K562 (cell line): ENCODE measurements around the gene METTL23. TPM values are rescaled to one million over a fixed set of nuclear protein-coding genes. Genes with fewer than 3 reads are reported as not detected.

Experiments
- ADNP ChIP-seq: fragments of 200-800 bp; sonication (Bioruptor generic); IDR thresholded peaks from 2 replicates; pipeline ENCODE4 v1.6.1; 2016; ENCODE audit warnings: missing genetic modification characterization, missing compliant biosample characterization
- ATF6 ChIP-seq: sonication (generic); formaldehyde crosslinking; IDR thresholded peaks from 2 replicates; pipeline ENCODE4 v1.4.0; 2020; ENCODE audit warnings: mild to moderate bottlenecking, missing genetic modification reagents
- CGGBP1 ChIP-seq: fragments of 250-450 bp; sonication (Bioruptor Pico); IDR thresholded peaks from 2 replicates; pipeline ENCODE4 v1.9.0; 2021; ENCODE audit warnings: mild to moderate bottlenecking
- CREB3L1 ChIP-seq: fragments of 450-650 bp; IDR thresholded peaks from 2 replicates; pipeline ENCODE4 v1.6.1; 2014; ENCODE audit warnings: low read depth, mild to moderate bottlenecking, moderate library complexity, borderline replicate concordance
- GATA2 ChIP-seq: sonication (generic); formaldehyde crosslinking; IDR thresholded peaks from 2 replicates; pipeline ENCODE4 v1.4.0; 2020; ENCODE audit warnings: mild to moderate bottlenecking, missing genetic modification reagents
- HNRNPLL ChIP-seq: fragments of 200-400 bp; formaldehyde crosslinking; IDR thresholded peaks from 2 replicates; pipeline ENCODE4 v1.6.1; 2017; ENCODE audit warnings: low read length, low read depth, mild to moderate bottlenecking; ENCODE audit not compliant: poor library complexity, severe bottlenecking
- NCOA2 ChIP-seq, 2 experiments: fragments of 450-650 bp; IDR thresholded peaks; 2 replicates each; pipeline ENCODE4 v1.6.1; 2018; ENCODE audit warnings: mild to moderate bottlenecking in 2 of 2, moderate library complexity in 1 of 2; ENCODE audit not compliant: partially characterized antibody in 2 of 2
- POLR2AphosphoS2 ChIP-seq: IDR thresholded peaks from 2 replicates; pipeline ENCODE4 v1.6.1; 2012; ENCODE audit warnings: low read length, improper control_type of control experiment
- SFPQ ChIP-seq: fragments of 200-400 bp; formaldehyde crosslinking; IDR thresholded peaks from 2 replicates; pipeline ENCODE4 v1.6.1; 2017; ENCODE audit warnings: mild to moderate bottlenecking, low read depth, low read length, moderate library complexity
- TAF7 ChIP-seq: fragments of 450-650 bp; IDR thresholded peaks from 2 replicates; pipeline ENCODE4 v1.6.1; 2016; ENCODE audit warnings: missing genetic modification characterization, missing compliant biosample characterization
- TGIF2 ChIP-seq: sonication (generic); formaldehyde crosslinking; IDR thresholded peaks from 2 replicates; pipeline ENCODE4 v1.8.1; 2022; ENCODE audit warnings: mild to moderate bottlenecking, missing genetic modification reagents, moderate library complexity
- ZKSCAN3 ChIP-seq: fragments of 250-450 bp; sonication (Bioruptor Pico); IDR thresholded peaks from 2 replicates; pipeline ENCODE4 v1.4.0; 2020
- ZNF232 ChIP-seq: sonication (generic); formaldehyde crosslinking; IDR thresholded peaks from 2 replicates; pipeline ENCODE4 v1.8.0; 2022; ENCODE audit warnings: mild to moderate bottlenecking, missing genetic modification reagents
- ZNF511 ChIP-seq: sonication (generic); formaldehyde crosslinking; IDR thresholded peaks from 2 replicates; pipeline ENCODE4 v1.8.0; 2022; ENCODE audit warnings: mild to moderate bottlenecking, missing genetic modification reagents
- ZNF668 ChIP-seq: fragments of 250-450 bp; sonication (Bioruptor Pico); IDR thresholded peaks from 2 replicates; pipeline ENCODE4 v1.8.0; 2022; ENCODE audit warnings: mild to moderate bottlenecking, inconsistent platforms
- ZNF780A ChIP-seq: fragments of 250-450 bp; sonication (Bioruptor Pico); IDR thresholded peaks from 2 replicates; pipeline ENCODE4 v1.5.0; 2021; ENCODE audit warnings: mild to moderate bottlenecking
- polyA plus RNA-seq, 8 experiments: library from polyadenylated mRNA; depleted of rRNA in 4 of 8; stranded (reverse) in 5 of 8; unstranded in 3 of 8; fragments of >200 nt; fragmentation: Nextera tagmentation in 2 of 8; fragmentation: Illumina TruSeq in 1 of 8; extraction: Ambion mirVana in 2 of 8; extraction: Trizol in 1 of 8; gene quantifications; 2 replicates each; pipeline versions ENCODE4 v1.2.1 to v1.2.3, GENCODE V29; 2011 to 2014; ENCODE audit warnings: inconsistent platforms in 1 of 8, missing spikeins in 1 of 8
- total RNA-seq, 7 experiments: library from RNA; depleted of rRNA in 6 of 7; stranded (reverse); fragments of >200 nt in 6 of 7; fragmentation: Illumina TruSeq in 2 of 7; extraction: Trizol in 2 of 7; gene quantifications; 2 replicates each; pipeline versions ENCODE4 v1.2.1 to v1.2.3, GENCODE V29; 2011 to 2021; ENCODE audit warnings: low replicate concordance in 1 of 7
- TF ChIP-seq, protein P1 (sequence below): IDR thresholded peaks from 3 replicates; pipeline ENCODE4 v1.6.1; 2011; ENCODE audit warnings: borderline replicate concordance, mild to moderate bottlenecking, moderate library complexity; ENCODE audit not compliant: insufficient read length; ENCODE audit errors: extremely low read depth

METTL23 gene
- total and polyA plus RNA-seq, 9 of the 15 experiments (the other 6 are each of a cell fraction or from before 2014, with no cell fraction given), result 29.4 to 67.3 (median 41.6) TPM

DNA sequence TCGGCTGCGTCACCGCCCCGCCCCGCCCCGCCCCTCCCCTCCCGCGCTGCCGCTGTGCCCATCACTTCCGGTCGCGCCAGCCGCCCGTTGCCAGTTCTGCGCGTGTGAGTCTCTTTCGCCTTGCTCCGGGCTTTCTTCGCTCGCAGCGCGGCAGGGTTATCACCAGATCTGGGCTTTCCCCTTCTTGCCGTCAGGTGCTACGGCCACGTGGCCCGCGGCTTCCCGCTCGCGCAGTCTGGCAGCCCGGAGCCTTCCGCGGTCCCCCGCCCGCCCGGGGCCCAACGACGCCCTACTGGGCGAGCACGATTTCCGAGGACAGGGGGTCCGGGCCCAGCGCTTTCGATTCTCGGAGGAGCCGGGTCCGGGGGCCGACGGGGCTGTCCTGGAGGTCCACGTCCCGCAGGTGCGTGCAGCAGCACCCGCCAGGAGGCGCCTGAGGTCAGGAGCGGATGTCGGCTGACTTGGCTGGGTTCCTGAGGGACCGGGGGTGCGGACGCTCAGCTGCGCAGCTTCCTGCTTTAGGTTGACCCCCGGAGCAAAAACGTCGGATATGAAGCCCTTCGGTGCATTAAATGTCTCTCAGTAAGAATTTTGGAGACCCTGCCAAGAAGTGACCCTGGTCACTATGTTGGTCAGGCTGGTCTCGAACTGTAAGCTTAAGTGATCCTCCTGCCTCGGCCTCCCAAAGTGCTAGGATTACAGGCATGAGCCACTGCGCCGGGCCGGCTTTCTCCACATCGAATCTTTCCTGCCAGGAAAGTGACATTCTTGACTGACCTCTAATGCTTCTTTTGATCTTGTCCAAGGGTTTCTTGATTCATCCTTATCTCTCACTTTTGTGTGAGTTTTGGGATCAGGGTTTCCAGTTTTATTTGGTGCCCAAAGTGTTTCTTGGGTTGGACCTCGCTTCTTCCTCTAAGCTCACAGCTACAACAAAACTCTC lies at the start of gene METTL23 (continued):
- TF ChIP-seq HNRNPLL (no peak), GATA2 (CRISPR knock-in tag) (peak; percentile 79), POLR2AphosphoS2 (0 out of 2 replicates have a peak, but pooled peaks have one; percentile 36), ZNF511 (CRISPR knock-in tag) (no peak; the same call in 1 of the 2 replicates), ATF6 (CRISPR knock-in tag) (peak; percentile 91), ZNF668 (no peak), CGGBP1 (CRISPR knock-in tag) (no peak), ZNF780A (CRISPR knock-in tag) (no peak), ZNF232 (no peak), SFPQ (no peak), ADNP (tag) (no peak), NCOA2 (IDR thresholded peaks at IDR 0.05; ENCODE audit: partially characterized antibody in 2 of 2) (no peak), TGIF2 (CRISPR knock-in tag) (peak; percentile 90; the same call in 1 of the 2 replicates), CREB3L1 (peak; percentile 88), TAF7 (no peak), ZKSCAN3 (CRISPR knock-in tag) (no peak)
- TF ChIP-seq, protein P1, sequence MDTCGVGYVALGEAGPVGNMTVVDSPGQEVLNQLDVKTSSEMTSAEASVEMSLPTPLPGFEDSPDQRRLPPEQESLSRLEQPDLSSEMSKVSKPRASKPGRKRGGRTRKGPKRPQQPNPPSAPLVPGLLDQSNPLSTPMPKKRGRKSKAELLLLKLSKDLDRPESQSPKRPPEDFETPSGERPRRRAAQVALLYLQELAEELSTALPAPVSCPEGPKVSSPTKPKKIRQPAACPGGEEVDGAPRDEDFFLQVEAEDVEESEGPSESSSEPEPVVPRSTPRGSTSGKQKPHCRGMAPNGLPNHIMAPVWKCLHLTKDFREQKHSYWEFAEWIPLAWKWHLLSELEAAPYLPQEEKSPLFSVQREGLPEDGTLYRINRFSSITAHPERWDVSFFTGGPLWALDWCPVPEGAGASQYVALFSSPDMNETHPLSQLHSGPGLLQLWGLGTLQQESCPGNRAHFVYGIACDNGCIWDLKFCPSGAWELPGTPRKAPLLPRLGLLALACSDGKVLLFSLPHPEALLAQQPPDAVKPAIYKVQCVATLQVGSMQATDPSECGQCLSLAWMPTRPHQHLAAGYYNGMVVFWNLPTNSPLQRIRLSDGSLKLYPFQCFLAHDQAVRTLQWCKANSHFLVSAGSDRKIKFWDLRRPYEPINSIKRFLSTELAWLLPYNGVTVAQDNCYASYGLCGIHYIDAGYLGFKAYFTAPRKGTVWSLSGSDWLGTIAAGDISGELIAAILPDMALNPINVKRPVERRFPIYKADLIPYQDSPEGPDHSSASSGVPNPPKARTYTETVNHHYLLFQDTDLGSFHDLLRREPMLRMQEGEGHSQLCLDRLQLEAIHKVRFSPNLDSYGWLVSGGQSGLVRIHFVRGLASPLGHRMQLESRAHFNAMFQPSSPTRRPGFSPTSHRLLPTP, result peak; percentile 47
